Right lobe of liver (tissue), 6 donors: ENCODE data around the gene HELZ2. TPM values are rescaled to one million over a fixed set of nuclear protein-coding genes. Genes with fewer than 3 reads are reported as not detected.

Experiments
- ATAC-seq, 4 donors: fragments of 200-7000 bp; cut with Tn5 transposase; one replicate each; pipeline ENCODE4 v1.9.1; 2020; ENCODE audit warnings: mild to moderate bottlenecking in 4 of 4, moderate library complexity in 4 of 4
- DNase-seq, 3 donors: peaks; one replicate each; pipeline ENCODE4 v3.0.0-alpha.2; 2020
- H3K27ac ChIP-seq, 3 donors: fragments of 200-600 bp; one replicate each; pipeline ENCODE4 v1.8.0; 2022
- H3K27me3 ChIP-seq, 2 donors: fragments of 200-600 bp; one replicate each; pipeline ENCODE4 v1.8.0; 2022
- H3K36me3 ChIP-seq, 4 donors: fragments of 200-600 bp; sonication (generic) in 1 of 4; one replicate each; pipeline versions ENCODE4 v1.5.1 to v1.8.0; 2017 to 2022; ENCODE audit warnings: control low read depth in 1 of 4
- H3K4me1 ChIP-seq, 4 donors: fragments of 200-600 bp; sonication (generic) in 1 of 4; one replicate each; pipeline versions ENCODE4 v1.5.1 to v1.8.0; 2017 to 2022; ENCODE audit warnings: control low read depth in 1 of 4
- H3K4me3 ChIP-seq, 3 donors: fragments of 200-600 bp; one replicate each; pipeline ENCODE4 v1.8.0; 2022
- H3K9me3 ChIP-seq, 4 donors: fragments of 200-600 bp; sonication (generic) in 1 of 4; one replicate each; pipeline versions ENCODE4 v1.5.1 to v1.8.0; 2017 to 2022; ENCODE audit warnings: control low read depth in 1 of 4
- CTCF ChIP-seq, 4 donors: fragments of 200-600 bp in 3 of 4; fragments of 450-650 bp in 1 of 4; IDR thresholded peaks; one replicate each; pipeline versions ENCODE4 v1.5.1 to v1.8.0; 2016 to 2022; ENCODE audit warnings: antibody characterized with exemption in 4 of 4, mild to moderate bottlenecking in 2 of 4
- POLR2A ChIP-seq: fragments of 450-650 bp; IDR thresholded peaks from one replicate; pipeline ENCODE4 v1.6.1; 2017; ENCODE audit warnings: antibody characterized with exemption, mild to moderate bottlenecking
- WGBS: methylation state at CpG from one replicate; pipeline ENCODE4 v1.1.6; 2018; ENCODE audit warnings: low coverage, low lambda C conversion rate; ENCODE audit not compliant: insufficient coverage; ENCODE audit errors: missing lambda C conversion rate; 5-methylcytosine and 5-hydroxymethylcytosine counted together
- intact Hi-C, 2 donors: fragments of 100-400 bp; cut with DNase I; formaldehyde crosslinking; loops; one replicate each; pipeline versions ENCODE4 v1.11.2 to v1.14.1; 2022
- long read RNA-seq: library from polyadenylated mRNA; unstranded; transcript quantifications from one replicate; pipeline ENCODE4 v2.0.0, GENCODE V29; 2019
- total RNA-seq, 6 experiments: library from RNA; depleted of rRNA in 2 of 6; stranded (reverse); fragments of >200 nt in 2 of 6; fragmentation: NEBNext Ultra II Directional in 3 of 6; extraction: Animal tissue kit (Norgen Biotek cat#: 25700) in 3 of 6; gene quantifications; one replicate each; pipeline versions ENCODE4 v1.1.0 to v1.2.4, GENCODE V29; 2016 to 2023
- donor health status: DM: no; HTN: yes; CAD: no.
- donor health status: DM: no; HTN: no; CAD: no.
- donor health status: DM: no; HTN: no; CAD: no.
- donor health status: DM: no; HTN: yes; CAD: no.
- donor health status: DM: no; HTN: yes; CAD: no.

The HELZ2 gene
- total RNA-seq: 10 to 100 TPM; 14.8 to 30.3 (median 24.1) TPM
- long read RNA-seq: 0 reads

- intact Hi-C loops: no loop called here
- TF ChIP-seq POLR2A: peak; percentile 31
- no peak for TF ChIP-seq CTCF (IDR thresholded peaks at IDR 0.05)
These were observed at the start of gene HELZ2 for GRCh38 chr20:63574156-63574828. TSS of gene HELZ2 (minus strand) at chr20:63574239. CDS start at chr20:63572385, 1,854 bp downstream.

GRCh38 chr20:63622732-63623131, 48.7 kb upstream of the HELZ2 start:
- Histone ChIP-seq H3K27me3 (no peaks in the 10 kb centered on the region), H3K4me1 (no peaks in the 10 kb centered on the region), H3K9me3 (no peaks in the 10 kb centered on the region), H3K36me3 (peaks cover 0 to 10% (median 0%) of the 10 kb centered on the region in 4 donors), H3K4me3 (no peak overlapping the region), H3K27ac (no peak overlapping the region)
- TF ChIP-seq CTCF (IDR thresholded peaks at IDR 0.05): no peak
- TF ChIP-seq POLR2A: no peak
- ATAC-seq (no peak), DNase-seq (peak in 1 of 3 donors; percentile 14)
- WGBS: 96% methylated on average over 13 of the region's 14 CpGs
- intact Hi-C loops: no loop called here

More at GRCh38 chr20:63574156-63574828, at the start of gene HELZ2:
- no peaks in the 10 kb centered on the region for H3K36me3 ChIP-seq
- peak; percentile 82 to 91 (median 86) for ATAC-seq
- WGBS: 13% methylated on average over 7 of the region's 40 CpGs
- peak within 1 kb of the TSS; percentile 79 to 89 (median 87) for H3K4me3 ChIP-seq
- no peaks in the 10 kb centered on the region for H3K9me3 ChIP-seq
- H3K4me1 ChIP-seq: no peaks in the 10 kb centered on the region
- H3K27ac ChIP-seq: peak within 1 kb of the TSS; percentile 78 to 87 (median 87)
- H3K27me3 ChIP-seq: no peaks in the 10 kb centered on the region
- DNase-seq: peak; percentile 85 to 88 (median 87)

- WGBS: 70% methylated on average over 1 of the region's 4 CpGs
- H3K27me3 ChIP-seq: no peaks in the 10 kb centered on the region
- TF ChIP-seq POLR2A: no peak
- no peak for TF ChIP-seq CTCF (IDR thresholded peaks at IDR 0.05)
- H3K4me1 ChIP-seq: no peaks in the 10 kb centered on the region
- intact Hi-C loops: no loop called here
- peaks cover 0 to 11% (median 0%) of the 10 kb centered on the region in 4 donors for H3K36me3 ChIP-seq
- H3K9me3 ChIP-seq: no peaks in the 10 kb centered on the region
- no peak overlapping the region for H3K4me3 ChIP-seq
- DNase-seq: peak in 1 of 3 donors; percentile 4
- no peak for ATAC-seq
- no peak overlapping the region for H3K27ac ChIP-seq
These were observed 48.1 kb upstream of the HELZ2 start for GRCh38 chr20:63622096-63622495.

- intact Hi-C loops: no loop called here
- no peaks in the 10 kb centered on the region for H3K9me3 ChIP-seq
- ATAC-seq: no peak
- H3K4me3 ChIP-seq: no peak overlapping the region
- WGBS: 77% methylated on average over 8 of the region's 8 CpGs
- H3K36me3 ChIP-seq: peaks cover 0 to 11% (median 0%) of the 10 kb centered on the region in 4 donors
- no peaks in the 10 kb centered on the region for H3K4me1 ChIP-seq
- H3K27me3 ChIP-seq: no peaks in the 10 kb centered on the region
- peak in 1 of 3 donors; percentile 5 for DNase-seq
- TF ChIP-seq CTCF (IDR thresholded peaks at IDR 0.05): no peak
- no peak for TF ChIP-seq POLR2A
- H3K27ac ChIP-seq: no peak overlapping the region
These were observed 47.0 kb upstream of the HELZ2 start for GRCh38 chr20:63620991-63621390.
